ENCODE data around the gene ALKBH6.
"Not testable (repeated sequence)": the region's sequence is repeated elsewhere in the genome, so short reads cannot be mapped to it uniquely, and the experiment has no call there.

ALKBH6 gene

DNA sequence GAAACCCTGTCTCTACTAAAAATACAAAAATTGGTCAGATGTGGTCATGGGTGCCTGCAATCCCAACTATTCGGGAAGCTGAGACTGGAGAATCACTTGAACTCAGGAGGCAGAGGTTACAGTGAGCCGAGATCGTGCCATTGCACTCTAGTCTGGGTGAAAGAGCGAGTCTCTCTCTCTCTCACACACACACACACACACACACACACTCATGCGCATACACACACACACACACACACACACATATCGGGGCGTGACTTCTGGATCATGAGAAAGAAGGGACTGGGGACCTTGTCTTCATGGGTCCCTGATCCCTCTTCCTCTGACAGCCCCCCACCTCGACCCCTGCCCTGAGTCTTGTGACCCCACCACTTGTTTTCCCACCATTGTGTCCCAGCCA lies 30.8 kb downstream of the ALKBH6 start (continued):
- TF ChIP-seq ZSCAN4 (tag by site-specific recombination; IDR thresholded peaks at IDR 0.05), result peak; percentile 95
- TF ChIP-seq ZNF248 (tag by site-specific recombination; IDR thresholded peaks at IDR 0.05), result 0 out of 2 replicates have a peak, but pooled peaks have one; percentile 34
- no peak for TF ChIP-seq ZNF626 (tag by site-specific recombination; IDR thresholded peaks at IDR 0.05)

DNA sequence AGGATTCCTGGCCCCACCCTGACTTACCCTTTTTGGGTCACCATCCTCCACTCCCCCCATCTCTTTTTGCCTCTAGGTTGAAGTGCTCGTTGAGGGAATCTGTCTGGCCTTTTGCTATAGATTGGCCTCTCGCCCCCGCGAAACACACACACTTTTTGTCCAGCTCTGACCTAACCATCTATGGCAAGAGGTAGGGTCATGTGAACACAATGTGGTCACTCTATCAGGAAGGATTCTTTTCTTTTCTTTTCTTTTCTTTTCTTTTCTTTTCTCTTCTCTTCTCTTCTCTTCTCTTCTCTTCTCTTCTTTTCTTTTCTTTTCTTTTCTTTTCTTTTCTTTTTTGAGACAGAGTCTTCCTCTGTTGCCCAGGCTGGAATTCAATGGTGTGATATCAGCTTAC lies 33.0 kb downstream of the ALKBH6 start:
- H3K4me3 ChIP-seq (ENCODE audit: low read depth, low read length); H3K9me3 ChIP-seq (ENCODE audit: control insufficient read depth, insufficient read depth, low read depth, low read length); H3K36me3 ChIP-seq (ENCODE audit: control insufficient read depth in 2 of 2, insufficient read depth in 1 of 2, low read length in 2 of 2); POLR2A ChIA-PET; H3K4me1 ChIP-seq (ENCODE audit: control insufficient read depth, insufficient read depth, low read length); H3K27ac ChIP-seq (ENCODE audit: extremely low read depth, low read depth, low read length): not testable (repeated sequence)
- CTCF ChIA-PET, result interaction anchor here (0.6 to 1.0 kb wide), 3 partner anchors 10 to 12 kb away, joined by 3 to 12 read pairs (median 5); no protein-coding TSS in a partner anchor
- TF ChIP-seq PRDM1 (tag by site-specific recombination; IDR thresholded peaks at IDR 0.05) (peak; percentile 69), ZNF366 (tag by site-specific recombination; conservative IDR thresholded peaks at IDR 0.05) (peak; percentile 64)

- Histone ChIP-seq H3K4me1 (ENCODE audit: control insufficient read depth, insufficient read depth, low read length) (no peaks in the 10 kb centered on the region), H3K36me3 (ENCODE audit: control insufficient read depth in 2 of 2, insufficient read depth in 1 of 2, low read length in 2 of 2) (no peaks in the 10 kb centered on the region), H3K4me3 (ENCODE audit: low read depth, low read length) (no peak overlapping the region), H3K9me3 (ENCODE audit: control insufficient read depth, insufficient read depth, low read depth, low read length) (no peaks in the 10 kb centered on the region), H3K27ac (ENCODE audit: extremely low read depth, low read depth, low read length) (no peak overlapping the region)
- CTCF ChIA-PET, result interaction anchor here (0.6 to 1.0 kb wide), 2 partner anchors 19 to 38 kb away, joined by 3 to 4 read pairs; no protein-coding TSS in a partner anchor
- POLR2A ChIA-PET, result no interaction called here
- TF ChIP-seq ZFP69B (tag by site-specific recombination; IDR thresholded peaks at IDR 0.05), result no peak
- TF ChIP-seq ZNF777 (tag by site-specific recombination; IDR thresholded peaks at IDR 0.05; ENCODE audit: borderline replicate concordance), result 0 out of 2 replicates have a peak, but pooled peaks have one; percentile 11
- TF ChIP-seq ZFHX2 (tag by site-specific recombination; conservative IDR thresholded peaks at IDR 0.05), result peak; percentile 14; the same call in 1 of the 2 replicates
- TF ChIP-seq ZNF530 (tag by site-specific recombination; IDR thresholded peaks at IDR 0.05; ENCODE audit: low read depth), result 0 out of 2 replicates have a peak, but pooled peaks have one; percentile 12
- TF ChIP-seq ZNF133 (tag by site-specific recombination; IDR thresholded peaks at IDR 0.05), result no peak
- TF ChIP-seq ZNF211 (tag by site-specific recombination; IDR thresholded peaks at IDR 0.05; ENCODE audit: low read depth), result 0 out of 2 replicates have a peak, but pooled peaks have one; percentile 24
These were observed 35.1 kb downstream of the ALKBH6 start for GRCh38 chr19:35978832-35979365.

DNA sequence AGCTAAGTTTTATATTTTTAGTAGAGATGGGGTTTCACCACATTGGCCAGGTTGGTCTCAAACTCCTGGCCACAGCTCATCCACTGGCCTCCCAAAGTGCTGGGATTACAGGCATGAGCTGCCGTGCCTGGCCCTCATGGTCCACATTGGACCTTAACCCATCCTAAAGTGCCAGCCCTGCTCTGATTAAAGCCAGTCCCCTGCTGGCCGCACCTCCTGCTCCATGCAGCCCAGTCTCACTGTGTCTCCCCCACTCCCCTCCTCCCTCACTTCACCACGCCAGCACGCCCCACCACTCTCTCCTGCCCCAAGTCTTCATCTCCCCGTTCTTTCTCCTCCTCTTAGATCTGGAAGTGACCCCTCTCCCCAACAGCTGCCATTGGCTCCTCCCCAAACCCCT lies 35.7 kb downstream of the ALKBH6 start:
- H3K4me3 ChIP-seq (ENCODE audit: low read depth, low read length), result no peak overlapping the region
- no peak overlapping the region for H3K27ac ChIP-seq (ENCODE audit: extremely low read depth, low read depth, low read length)
- CTCF ChIA-PET, result interaction anchor here (0.6 to 1.0 kb wide), 5 partner anchors 9 to 1654 kb away, joined by 3 to 4 read pairs (median 4); no protein-coding TSS in a partner anchor
- H3K9me3 ChIP-seq (ENCODE audit: control insufficient read depth, insufficient read depth, low read depth, low read length), result no peaks in the 10 kb centered on the region
- POLR2A ChIA-PET, result no interaction called here
- TF ChIP-seq ZNF350 (tag by site-specific recombination; IDR thresholded peaks at IDR 0.05) (no peak), ZNF639 (tag by site-specific recombination; IDR thresholded peaks at IDR 0.05) (no peak), ZNF513 (tag by site-specific recombination; IDR thresholded peaks at IDR 0.05) (no peak), ZNF843 (tag by site-specific recombination; IDR thresholded peaks at IDR 0.05) (no peak), ZNF626 (tag by site-specific recombination; IDR thresholded peaks at IDR 0.05) (no peak), ZNF707 (tag by site-specific recombination; IDR thresholded peaks at IDR 0.05) (no peak), ZNF423 (tag by site-specific recombination; IDR thresholded peaks at IDR 0.05) (no peak)
- TF ChIP-seq, protein P1, sequence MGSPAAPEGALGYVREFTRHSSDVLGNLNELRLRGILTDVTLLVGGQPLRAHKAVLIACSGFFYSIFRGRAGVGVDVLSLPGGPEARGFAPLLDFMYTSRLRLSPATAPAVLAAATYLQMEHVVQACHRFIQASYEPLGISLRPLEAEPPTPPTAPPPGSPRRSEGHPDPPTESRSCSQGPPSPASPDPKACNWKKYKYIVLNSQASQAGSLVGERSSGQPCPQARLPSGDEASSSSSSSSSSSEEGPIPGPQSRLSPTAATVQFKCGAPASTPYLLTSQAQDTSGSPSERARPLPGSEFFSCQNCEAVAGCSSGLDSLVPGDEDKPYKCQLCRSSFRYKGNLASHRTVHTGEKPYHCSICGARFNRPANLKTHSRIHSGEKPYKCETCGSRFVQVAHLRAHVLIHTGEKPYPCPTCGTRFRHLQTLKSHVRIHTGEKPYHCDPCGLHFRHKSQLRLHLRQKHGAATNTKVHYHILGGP (tag by site-specific recombination; IDR thresholded peaks at IDR 0.05), result no peak
- no peaks in the 10 kb centered on the region for H3K4me1 ChIP-seq (ENCODE audit: control insufficient read depth, insufficient read depth, low read length)
- no peaks in the 10 kb centered on the region for H3K36me3 ChIP-seq (ENCODE audit: control insufficient read depth in 2 of 2, insufficient read depth in 1 of 2, low read length in 2 of 2)

Measured in HEK293 (cell line).